Uterus (tissue), 4 donors: ENCODE results near the gene FLT1. TPM values are rescaled to one million over a fixed set of nuclear protein-coding genes. Genes with fewer than 3 reads are reported as not detected.

ENCODE experiments used
- DNase-seq, 2 donors: peaks; one replicate each; pipeline ENCODE4 v3.0.0-alpha.2; 2019 to 2020
- H3K27ac ChIP-seq, 2 donors: fragments of 200-600 bp; sonication (generic); 1 replicate in 1 of 2; 2 replicates in 1 of 2; pipeline ENCODE4 v1.5.1; 2016 to 2018
- H3K27me3 ChIP-seq, 2 donors: fragments of 200-600 bp; sonication (generic); one replicate each; pipeline ENCODE4 v1.5.1; 2018 to 2019; ENCODE audit warnings: control low read depth in 1 of 2
- H3K36me3 ChIP-seq, 2 donors: fragments of 200-600 bp; sonication (generic); one replicate each; pipeline ENCODE4 v1.5.1; 2019; ENCODE audit warnings: control low read depth in 1 of 2
- H3K4me1 ChIP-seq, 2 donors: fragments of 200-600 bp; sonication (generic); one replicate each; pipeline ENCODE4 v1.5.1; 2018 to 2019; ENCODE audit warnings: control low read depth in 1 of 2
- H3K4me3 ChIP-seq, 2 donors: fragments of 200-600 bp; sonication (generic); 1 replicate in 1 of 2; 2 replicates in 1 of 2; pipeline ENCODE4 v1.5.1; 2018 to 2019; ENCODE audit warnings: mild to moderate bottlenecking in 1 of 2
- H3K9me3 ChIP-seq, 2 donors: fragments of 200-600 bp; sonication (generic); one replicate each; pipeline ENCODE4 v1.5.1; 2019; ENCODE audit warnings: control low read depth in 1 of 2
- POLR2A ChIP-seq, 2 donors: fragments of 450-650 bp; IDR thresholded peaks; one replicate each; pipeline ENCODE4 v1.6.1; 2016; ENCODE audit warnings: antibody characterized with exemption in 2 of 2, mild to moderate bottlenecking in 1 of 2, moderate library complexity in 1 of 2
- intact Hi-C: fragments of 100-400 bp; cut with DNase I; formaldehyde crosslinking; loops from one replicate; pipeline ENCODE4 v1.15.1; 2023; ENCODE audit warnings: low total_unique reads
- total RNA-seq, 4 donors: library from RNA; depleted of rRNA in 3 of 4; stranded (reverse); fragments of >200 nt in 3 of 4; gene quantifications; one replicate each; pipeline versions ENCODE4 v1.1.0 to v1.2.4, GENCODE V29; 2014 to 2023
- TF ChIP-seq, protein P1 (sequence below), 4 experiments: fragments of 200-600 bp in 2 of 4; fragments of 450-650 bp in 2 of 4; sonication (generic) in 2 of 4; IDR thresholded peaks; one replicate each; pipeline ENCODE4 v1.5.1; 2016 to 2019; ENCODE audit warnings: antibody characterized with exemption in 4 of 4, mild to moderate bottlenecking in 2 of 4, moderate library complexity in 1 of 4
- donor health status: DM: yes; HTN: yes; CAD: no.

Gene FLT1
- total RNA-seq, 4 donors from 2014 or later: 53.2 to 95.3 (median 62.0) TPM

DNA sequence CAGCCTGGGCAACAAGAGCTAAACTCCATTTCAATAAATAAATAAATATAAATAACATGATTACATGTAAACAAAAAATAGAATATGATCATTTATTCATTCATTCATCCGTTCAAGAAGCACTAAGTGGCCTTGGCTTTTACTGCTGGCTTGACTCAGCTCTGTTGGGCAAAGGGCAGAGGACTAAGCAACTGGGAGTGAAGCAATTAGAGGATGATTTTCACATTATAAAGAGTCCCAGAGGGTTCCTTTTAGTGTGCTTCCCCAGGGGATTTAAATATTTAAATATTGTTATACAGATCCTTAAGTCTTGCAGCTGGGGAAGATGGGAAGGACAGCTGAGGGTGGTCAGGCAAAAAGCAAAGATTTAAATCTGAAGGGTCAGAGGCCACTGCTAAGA lies 34.9 kb upstream of the FLT1 start:
- Histone ChIP-seq H3K4me3 (no peak overlapping the region), H3K9me3 (no peaks in the 10 kb centered on the region), H3K4me1 (peaks cover 0 to 9% of the 10 kb centered on the region in 2 donors), H3K36me3 (no peaks in the 10 kb centered on the region), H3K27me3 (peaks cover 0 to 29% of the 10 kb centered on the region in 2 donors), H3K27ac (no peak overlapping the region)
- TF ChIP-seq POLR2A (IDR thresholded peaks at IDR 0.05): no peak
- TF ChIP-seq, protein P1, sequence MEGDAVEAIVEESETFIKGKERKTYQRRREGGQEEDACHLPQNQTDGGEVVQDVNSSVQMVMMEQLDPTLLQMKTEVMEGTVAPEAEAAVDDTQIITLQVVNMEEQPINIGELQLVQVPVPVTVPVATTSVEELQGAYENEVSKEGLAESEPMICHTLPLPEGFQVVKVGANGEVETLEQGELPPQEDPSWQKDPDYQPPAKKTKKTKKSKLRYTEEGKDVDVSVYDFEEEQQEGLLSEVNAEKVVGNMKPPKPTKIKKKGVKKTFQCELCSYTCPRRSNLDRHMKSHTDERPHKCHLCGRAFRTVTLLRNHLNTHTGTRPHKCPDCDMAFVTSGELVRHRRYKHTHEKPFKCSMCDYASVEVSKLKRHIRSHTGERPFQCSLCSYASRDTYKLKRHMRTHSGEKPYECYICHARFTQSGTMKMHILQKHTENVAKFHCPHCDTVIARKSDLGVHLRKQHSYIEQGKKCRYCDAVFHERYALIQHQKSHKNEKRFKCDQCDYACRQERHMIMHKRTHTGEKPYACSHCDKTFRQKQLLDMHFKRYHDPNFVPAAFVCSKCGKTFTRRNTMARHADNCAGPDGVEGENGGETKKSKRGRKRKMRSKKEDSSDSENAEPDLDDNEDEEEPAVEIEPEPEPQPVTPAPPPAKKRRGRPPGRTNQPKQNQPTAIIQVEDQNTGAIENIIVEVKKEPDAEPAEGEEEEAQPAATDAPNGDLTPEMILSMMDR (IDR thresholded peaks at IDR 0.05): no peak
- DNase-seq: no peak
- intact Hi-C loops: no loop called here

DNA sequence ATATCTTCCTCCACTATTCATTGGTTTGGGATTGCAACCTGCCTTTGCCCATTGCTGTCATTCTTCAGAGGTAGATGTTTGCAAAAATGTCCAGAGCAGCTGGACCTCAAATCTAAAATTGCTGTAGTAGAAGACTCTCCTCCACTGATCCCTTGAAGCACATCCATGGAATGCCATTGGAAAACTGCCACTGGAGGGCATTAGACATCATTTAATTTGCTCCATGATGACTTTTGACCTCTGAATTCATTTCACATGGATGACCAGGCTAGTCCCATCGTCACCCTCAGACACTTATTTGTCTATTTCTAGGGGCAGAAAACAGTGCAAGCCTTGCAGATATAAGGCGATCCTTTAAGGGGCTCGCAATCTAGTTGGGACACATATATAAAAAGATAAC lies 33.9 kb upstream of the FLT1 start:
- Histone ChIP-seq H3K27me3 (peaks cover 0 to 29% of the 10 kb centered on the region in 2 donors), H3K9me3 (no peaks in the 10 kb centered on the region), H3K4me3 (no peak overlapping the region), H3K36me3 (no peaks in the 10 kb centered on the region), H3K4me1 (peaks cover 0 to 9% of the 10 kb centered on the region in 2 donors), H3K27ac (no peak overlapping the region)
- no peak for DNase-seq
- intact Hi-C loops: no loop called here
- TF ChIP-seq, protein P1 (IDR thresholded peaks at IDR 0.05): no peak
- TF ChIP-seq POLR2A (IDR thresholded peaks at IDR 0.05): no peak

DNA sequence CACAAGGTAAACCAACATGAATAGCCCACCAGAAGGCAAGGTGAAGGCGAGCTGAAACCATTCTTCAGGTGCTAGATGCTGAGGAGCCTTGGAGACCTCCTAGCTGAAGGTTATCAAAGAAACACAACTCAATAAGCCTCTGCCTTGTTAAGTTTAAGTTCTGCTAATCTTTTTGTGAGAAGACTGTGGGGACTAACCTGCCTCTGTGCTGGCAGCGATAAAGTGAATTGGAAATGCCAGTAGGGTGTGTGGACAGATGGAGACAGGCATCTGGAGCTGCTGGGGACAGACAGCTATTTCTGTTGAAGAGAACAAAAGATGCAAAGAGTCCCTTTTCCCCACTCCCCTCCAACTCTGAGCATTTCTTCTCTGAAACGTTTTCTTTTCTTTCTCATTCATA lies 33.5 kb upstream of the FLT1 start:
- Histone ChIP-seq H3K27me3 (peaks cover 0 to 29% of the 10 kb centered on the region in 2 donors), H3K4me3 (no peak overlapping the region), H3K27ac (no peak overlapping the region), H3K9me3 (no peaks in the 10 kb centered on the region), H3K4me1 (peaks cover 0 to 9% of the 10 kb centered on the region in 2 donors), H3K36me3 (no peaks in the 10 kb centered on the region)
- DNase-seq: no peak
- no peak for TF ChIP-seq POLR2A (IDR thresholded peaks at IDR 0.05)
- TF ChIP-seq, protein P1 (IDR thresholded peaks at IDR 0.05): no peak
- intact Hi-C loops: no loop called here

DNA sequence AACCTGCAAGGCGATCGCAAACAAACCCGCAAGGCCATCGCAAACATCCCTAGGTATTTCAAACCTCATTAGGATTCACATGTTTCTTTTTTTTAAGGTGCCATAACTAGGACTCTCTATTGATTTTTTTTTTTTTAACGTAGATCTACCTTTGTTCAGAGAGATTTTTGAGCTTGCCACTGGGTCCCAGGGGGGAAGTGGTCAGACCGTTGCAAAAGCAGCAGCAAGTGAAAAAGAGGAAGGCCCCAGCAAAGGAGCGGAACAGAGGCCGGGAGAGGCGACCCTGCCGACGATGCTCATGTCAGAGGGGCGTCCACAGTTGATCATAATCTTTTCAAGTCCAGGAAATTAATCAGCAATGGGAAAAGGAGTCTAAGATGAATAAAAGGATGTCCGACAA lies 32.7 kb upstream of the FLT1 start:
- intact Hi-C loops: no loop called here
- Histone ChIP-seq H3K36me3 (no peaks in the 10 kb centered on the region), H3K9me3 (no peaks in the 10 kb centered on the region), H3K27me3 (peaks cover 0 to 29% of the 10 kb centered on the region in 2 donors), H3K4me3 (no peak overlapping the region), H3K27ac (no peak overlapping the region), H3K4me1 (peaks cover 0 to 8% of the 10 kb centered on the region in 2 donors)
- TF ChIP-seq, protein P1 (IDR thresholded peaks at IDR 0.05): no peak
- TF ChIP-seq POLR2A (IDR thresholded peaks at IDR 0.05): no peak
- DNase-seq: no peak

DNA sequence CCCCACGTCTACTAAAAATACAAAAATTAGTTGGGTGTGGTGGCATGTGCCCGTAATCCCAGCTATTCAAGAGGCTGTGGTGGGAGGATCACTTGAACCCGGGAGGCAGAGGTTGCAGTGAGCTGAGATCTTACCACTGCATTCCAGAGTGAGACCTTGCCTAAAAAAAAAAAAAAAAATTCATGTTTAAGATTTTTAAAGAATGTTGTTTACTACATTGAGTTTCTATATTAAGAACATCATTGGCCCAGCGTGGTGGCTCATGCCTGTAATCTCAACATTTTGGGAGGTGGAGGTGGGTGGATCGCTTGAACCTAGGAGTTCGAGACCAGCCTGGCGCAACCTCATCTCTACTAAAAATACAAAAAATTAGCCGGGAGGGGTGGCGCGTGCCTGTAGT lies 31.9 kb upstream of the FLT1 start:
- no peak for TF ChIP-seq POLR2A (IDR thresholded peaks at IDR 0.05)
- TF ChIP-seq, protein P1 (IDR thresholded peaks at IDR 0.05): no peak
- Histone ChIP-seq H3K9me3 (no peaks in the 10 kb centered on the region), H3K27me3 (peaks cover 0 to 27% of the 10 kb centered on the region in 2 donors), H3K36me3 (no peaks in the 10 kb centered on the region), H3K4me1 (peaks cover 0 to under 1% of the 10 kb centered on the region in 2 donors), H3K27ac (no peak overlapping the region), H3K4me3 (no peak overlapping the region)
- intact Hi-C loops: no loop called here
- no peak for DNase-seq
